ENCODE measurements around the gene DRD1. TPM values are rescaled to one million over a fixed set of nuclear protein-coding genes. Genes with fewer than 3 reads are reported as not detected.

Gene DRD1
- total RNA-seq, 1 experiment from 2014 or later: 0.54 TPM

GRCh38 chr5:175475248-175475647 is 31.3 kb upstream of the DRD1 start:
- ChIA-PET POLR2A (no interaction called here), CTCF (interaction anchor here (0.8 kb wide), 1 partner anchor 11 kb away, joined by 4 read pairs; no protein-coding TSS in a partner anchor), RAD21 (ENCODE audit: low non-redundant PET in 1 of 2, low total read pairs in 2 of 2, uncharacterized antibody in 2 of 2, unreplicated experiment in 2 of 2) (no interaction called here)
- Histone ChIP-seq H3K27ac (ENCODE audit: low read depth, low read length) (no peak overlapping the region), H3K27me3 (ENCODE audit: insufficient read depth, low read length) (no peaks in the 10 kb centered on the region), H3K4me2 (ENCODE audit: low read length) (no peak overlapping the region), H2AFZ (ENCODE audit: low read depth, low read length, poor library complexity, severe bottlenecking) (no peak overlapping the region), H4K20me1 (ENCODE audit: insufficient read depth) (no peaks in the 10 kb centered on the region), H3K4me1 (ENCODE audit: control insufficient read depth in 1 of 2, insufficient read depth in 2 of 2, low read length in 2 of 2) (peaks cover 4 to 14% of the 10 kb centered on the region in 2 experiments; a peak in 3 of 4 replicates), H3K4me3 (replicated peaks in 1 of 2; ENCODE audit: low read depth in 1 of 2, low read length in 2 of 2) (no peak overlapping the region), H3K36me3 (ENCODE audit: control insufficient read depth in 1 of 2, insufficient read depth in 2 of 2, low read length in 2 of 2) (no peaks in the 10 kb centered on the region), H3K9me2 (ENCODE audit: insufficient read depth) (no peaks in the 10 kb centered on the region), H3K79me2 (ENCODE audit: insufficient read depth, low read length) (peaks cover 18% of the 10 kb centered on the region), H3K9ac (ENCODE audit: low read length) (no peak overlapping the region), H3K9me3 (ENCODE audit: control insufficient read depth in 1 of 2, insufficient read depth in 1 of 2, low read depth in 1 of 2, low read length in 2 of 2) (no peaks in the 10 kb centered on the region)
- no TSS peak for BruUV-seq (replicated peaks)
- ATAC-seq (no peak), DNase-seq (ENCODE audit: low read depth, low spot score) (no peak)
- intact Hi-C loops (cut with micrococcal nuclease): no loop called here
- no peak for TF ChIP-seq MAX (IDR thresholded peaks at IDR 0.05)
- no peak for TF ChIP-seq JUND (IDR thresholded peaks at IDR 0.05)
- no peak for TF ChIP-seq REST (IDR thresholded peaks at IDR 0.05; ENCODE audit: low read depth)
- TF ChIP-seq CEBPB (IDR thresholded peaks at IDR 0.05; ENCODE audit: low read depth): no peak
- no peak for TF ChIP-seq SIN3A (IDR thresholded peaks at IDR 0.05; ENCODE audit: low read depth)
- TF ChIP-seq ZNF274 (IDR thresholded peaks at IDR 0.05; ENCODE audit: low read depth, low read length): no peak
- no peak for TF ChIP-seq SP1 (IDR thresholded peaks at IDR 0.05; ENCODE audit: low read depth)
- TF ChIP-seq YY1 (IDR thresholded peaks at IDR 0.05; ENCODE audit: extremely low read depth, insufficient replicate concordance, low read depth, low read length): no peak
- no peak for TF ChIP-seq ZBTB33 (IDR thresholded peaks at IDR 0.05; ENCODE audit: extremely low read depth, insufficient replicate concordance, low read length)
- TF ChIP-seq ATF3 (IDR thresholded peaks at IDR 0.05): no peak
- no peak for TF ChIP-seq TCF7L2 (IDR thresholded peaks at IDR 0.05; ENCODE audit: borderline replicate concordance, extremely low read depth, insufficient read depth, insufficient read length)
- no peak for TF ChIP-seq CTCF (IDR thresholded peaks at IDR 0.05 in 2 of 3, conservative IDR thresholded peaks at IDR 0.05 in 1 of 3; ENCODE audit: borderline replicate concordance in 1 of 3, insufficient read depth in 1 of 3, low read depth in 2 of 3, low read length in 2 of 3)
- no peak for TF ChIP-seq POLR2AphosphoS5 (IDR thresholded peaks at IDR 0.05; ENCODE audit: low read depth, low read length)

All from HCT116 (cell line).